HG03159 (cell line): ENCODE measurements around the gene KRTAP5-2.
"Not testable (repeated sequence)": the region's sequence is repeated elsewhere in the genome, so short reads cannot be mapped to it uniquely, and the experiment has no call there.

Experiments
- ATAC-seq: cut with Tn5 transposase; IDR thresholded peaks from one replicate; pipeline ENCODE4 v1.9.1; 2021; ENCODE audit warnings: mild to moderate bottlenecking, moderate library complexity; ENCODE audit not compliant: unreplicated experiment

The KRTAP5-2 gene

GRCh38 chr11:1597994-1598380 is at the start of gene KRTAP5-2:
KRTAP5-2 (minus strand) TSS chr11:1598294; CDS start chr11:1598250, 44 bp downstream.
- no peak for ATAC-seq

- ATAC-seq, result not testable (repeated sequence)
Observed at GRCh38 chr11:1646540-1646939, 48.4 kb upstream of the KRTAP5-2 start.

- no peak for ATAC-seq
Observed at GRCh38 chr11:1645357-1645821, 47.3 kb upstream of the KRTAP5-2 start.

- ATAC-seq, result no peak
Observed at GRCh38 chr11:1644601-1645356, 46.7 kb upstream of the KRTAP5-2 start.

GRCh38 chr11:1643146-1643690 is 45.1 kb upstream of the KRTAP5-2 start:
- ATAC-seq, result no peak

GRCh38 chr11:1642288-1643145 is 44.4 kb upstream of the KRTAP5-2 start:
- no peak for ATAC-seq

- ATAC-seq, result no peak
Observed at GRCh38 chr11:1641096-1641495, 43.0 kb upstream of the KRTAP5-2 start.

GRCh38 chr11:1640076-1640946 is 42.2 kb upstream of the KRTAP5-2 start:
- no peak for ATAC-seq

- ATAC-seq, result no peak
Observed at GRCh38 chr11:1639666-1640065, 41.6 kb upstream of the KRTAP5-2 start.

- no peak for ATAC-seq
Observed at GRCh38 chr11:1639102-1639620, 41.1 kb upstream of the KRTAP5-2 start.

GRCh38 chr11:1638344-1638743 is 40.2 kb upstream of the KRTAP5-2 start:
- no peak for ATAC-seq

GRCh38 chr11:1637628-1638027 is 39.5 kb upstream of the KRTAP5-2 start:
- no peak for ATAC-seq

- ATAC-seq, result no peak
Observed at GRCh38 chr11:1636291-1636950, 38.3 kb upstream of the KRTAP5-2 start.

- ATAC-seq, result no peak
Observed at GRCh38 chr11:1633864-1634263, 35.8 kb upstream of the KRTAP5-2 start.

- no peak for ATAC-seq
Observed at GRCh38 chr11:1632053-1632714, 34.1 kb upstream of the KRTAP5-2 start.

- no peak for ATAC-seq
Observed at GRCh38 chr11:1631066-1631568, 33.0 kb upstream of the KRTAP5-2 start.

GRCh38 chr11:1630271-1630670 is 32.2 kb upstream of the KRTAP5-2 start:
- ATAC-seq, result no peak

- no peak for ATAC-seq
Observed at GRCh38 chr11:1629326-1630185, 31.5 kb upstream of the KRTAP5-2 start, which contains the start of gene KRTAP5-5. KRTAP5-5 (plus strand) TSS chr11:1629775; CDS start chr11:1629841, 66 bp downstream.
